Osteocyte (in vitro differentiated cells): ENCODE data around the gene FCSK. TPM values are rescaled to one million over a fixed set of nuclear protein-coding genes. Genes with fewer than 3 reads are reported as not detected.

Experiments used
- DNase-seq: peaks from one replicate; pipeline ENCODE4 v3.0.0; 2021; ENCODE audit warnings: mixed read lengths; ENCODE audit not compliant: unreplicated experiment; ENCODE audit errors: extremely low spot score
- H3K27ac Mint-ChIP-seq: one replicate; pipeline ENCODE4 v1.8.0; 2021; ENCODE audit warnings: mild to moderate bottlenecking, mixed read lengths; ENCODE audit not compliant: unreplicated experiment
- H3K27me3 Mint-ChIP-seq: one replicate; pipeline ENCODE4 v1.8.0; 2021; ENCODE audit warnings: mixed read lengths; ENCODE audit not compliant: unreplicated experiment
- H3K36me3 Mint-ChIP-seq: one replicate; pipeline ENCODE4 v1.8.0; 2021; ENCODE audit warnings: mixed read lengths; ENCODE audit not compliant: unreplicated experiment
- H3K4me1 Mint-ChIP-seq: one replicate; pipeline ENCODE4 v1.8.0; 2021; ENCODE audit warnings: mixed read lengths; ENCODE audit not compliant: unreplicated experiment
- H3K4me3 Mint-ChIP-seq: one replicate; pipeline ENCODE4 v1.8.0; 2021; ENCODE audit warnings: mild to moderate bottlenecking, moderate library complexity, mixed read lengths; ENCODE audit not compliant: unreplicated experiment
- H3K9me3 Mint-ChIP-seq: one replicate; pipeline ENCODE4 v1.8.0; 2021; ENCODE audit warnings: mixed read lengths; ENCODE audit not compliant: unreplicated experiment
- total RNA-seq: library from RNA; stranded (reverse); gene quantifications from 2 replicates; pipeline ENCODE4 v1.2.1, GENCODE V29; 2021
- TF ChIP-seq, protein P1 (sequence below): fragments of 200-600 bp; sonication (generic); IDR thresholded peaks from 2 replicates; pipeline ENCODE4 v1.5.0; 2021; ENCODE audit warnings: antibody characterized with exemption, mild to moderate bottlenecking, moderate library complexity

The FCSK gene
- total RNA-seq, 1 donor from 2014 or later: 16.8 TPM

DNA sequence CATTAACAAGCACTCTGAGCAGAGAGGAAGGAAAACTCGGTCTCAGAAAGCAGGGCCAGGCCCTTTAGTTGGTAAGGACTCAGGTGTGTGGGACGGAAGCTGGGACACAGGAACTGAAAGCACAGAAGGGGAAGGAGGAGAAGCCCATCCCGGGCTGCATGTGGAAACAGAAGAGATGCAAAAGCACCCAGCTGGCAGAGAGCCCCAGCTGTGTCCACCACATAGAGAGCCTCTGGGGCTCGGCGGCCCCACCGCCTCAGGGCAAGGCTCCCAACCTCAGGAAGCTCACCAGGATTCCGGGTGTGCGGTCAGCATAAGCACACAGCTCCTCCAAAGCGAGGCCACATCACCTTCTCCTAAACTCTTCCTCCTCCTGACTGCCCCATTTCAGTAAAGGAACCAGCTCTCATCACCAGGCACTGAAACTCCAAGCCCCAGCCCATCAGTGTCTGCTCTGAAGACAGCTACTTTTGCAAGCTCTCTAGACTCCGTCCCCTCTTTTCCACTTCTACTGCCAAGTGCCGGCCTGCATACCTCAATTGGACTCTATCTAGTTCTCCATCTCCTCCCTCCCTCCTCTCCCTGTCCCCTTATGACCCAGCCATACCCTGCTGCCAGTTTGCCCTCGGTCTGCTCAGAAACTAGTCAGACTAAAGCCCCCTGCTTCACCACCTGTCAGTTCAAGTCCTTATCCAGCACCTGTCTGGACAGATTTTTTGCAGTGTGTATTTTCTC lies 21.5 kb upstream of the FCSK start:
- DNase-seq: no peak

DNA sequence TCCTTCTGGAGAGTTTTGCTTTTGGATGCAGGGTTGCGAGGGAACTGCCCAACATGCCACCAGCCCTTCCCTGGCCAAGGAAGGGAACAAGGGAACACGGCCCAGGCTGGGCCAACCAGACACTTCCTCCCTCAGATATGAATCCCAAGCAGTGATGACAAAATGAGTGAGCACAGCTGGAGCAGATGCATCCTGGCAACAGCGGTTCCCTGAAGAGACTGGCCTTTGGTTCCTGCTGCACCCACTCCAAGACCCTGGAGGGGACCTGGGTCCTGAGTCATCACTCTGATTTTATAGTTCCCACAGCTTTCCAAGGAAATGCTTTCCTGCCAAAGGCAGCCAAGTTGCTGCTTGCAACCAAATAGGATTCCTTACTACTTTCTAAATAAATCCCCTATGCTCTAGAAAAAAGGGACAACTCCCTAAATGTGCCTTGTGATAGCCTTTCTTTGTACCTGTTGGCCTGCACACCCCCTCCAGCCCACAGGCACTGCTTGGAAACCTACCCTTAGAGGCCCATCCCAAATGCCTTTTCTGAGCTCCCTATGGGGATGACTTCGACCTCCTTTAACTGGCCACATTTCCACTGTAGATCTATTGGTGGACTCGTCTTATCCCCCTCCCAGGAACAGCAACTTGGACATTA lies 20.8 kb upstream of the FCSK start:
- peaks cover 10% of the 10 kb centered on the region for H3K36me3 Mint-ChIP-seq
- H3K27me3 Mint-ChIP-seq: no peaks in the 10 kb centered on the region
- no peak for DNase-seq
- no peaks in the 10 kb centered on the region for H3K9me3 Mint-ChIP-seq
- H3K4me1 Mint-ChIP-seq: peaks cover 83% of the 10 kb centered on the region
- peak overlapping the region; percentile 93 for H3K27ac Mint-ChIP-seq
- TF ChIP-seq, protein P1, sequence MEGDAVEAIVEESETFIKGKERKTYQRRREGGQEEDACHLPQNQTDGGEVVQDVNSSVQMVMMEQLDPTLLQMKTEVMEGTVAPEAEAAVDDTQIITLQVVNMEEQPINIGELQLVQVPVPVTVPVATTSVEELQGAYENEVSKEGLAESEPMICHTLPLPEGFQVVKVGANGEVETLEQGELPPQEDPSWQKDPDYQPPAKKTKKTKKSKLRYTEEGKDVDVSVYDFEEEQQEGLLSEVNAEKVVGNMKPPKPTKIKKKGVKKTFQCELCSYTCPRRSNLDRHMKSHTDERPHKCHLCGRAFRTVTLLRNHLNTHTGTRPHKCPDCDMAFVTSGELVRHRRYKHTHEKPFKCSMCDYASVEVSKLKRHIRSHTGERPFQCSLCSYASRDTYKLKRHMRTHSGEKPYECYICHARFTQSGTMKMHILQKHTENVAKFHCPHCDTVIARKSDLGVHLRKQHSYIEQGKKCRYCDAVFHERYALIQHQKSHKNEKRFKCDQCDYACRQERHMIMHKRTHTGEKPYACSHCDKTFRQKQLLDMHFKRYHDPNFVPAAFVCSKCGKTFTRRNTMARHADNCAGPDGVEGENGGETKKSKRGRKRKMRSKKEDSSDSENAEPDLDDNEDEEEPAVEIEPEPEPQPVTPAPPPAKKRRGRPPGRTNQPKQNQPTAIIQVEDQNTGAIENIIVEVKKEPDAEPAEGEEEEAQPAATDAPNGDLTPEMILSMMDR: no peak
- peak overlapping the region; percentile 45 for H3K4me3 Mint-ChIP-seq

More for the DNA sequence above, 21.5 kb upstream of the FCSK start:
- Mint-ChIP-seq H3K4me1 (peaks cover 86% of the 10 kb centered on the region), H3K27ac (peak overlapping the region; percentile 93), H3K36me3 (peaks cover 10% of the 10 kb centered on the region), H3K27me3 (no peaks in the 10 kb centered on the region), H3K4me3 (peak overlapping the region; percentile 58), H3K9me3 (no peaks in the 10 kb centered on the region)
- TF ChIP-seq, protein P1: no peak

DNA sequence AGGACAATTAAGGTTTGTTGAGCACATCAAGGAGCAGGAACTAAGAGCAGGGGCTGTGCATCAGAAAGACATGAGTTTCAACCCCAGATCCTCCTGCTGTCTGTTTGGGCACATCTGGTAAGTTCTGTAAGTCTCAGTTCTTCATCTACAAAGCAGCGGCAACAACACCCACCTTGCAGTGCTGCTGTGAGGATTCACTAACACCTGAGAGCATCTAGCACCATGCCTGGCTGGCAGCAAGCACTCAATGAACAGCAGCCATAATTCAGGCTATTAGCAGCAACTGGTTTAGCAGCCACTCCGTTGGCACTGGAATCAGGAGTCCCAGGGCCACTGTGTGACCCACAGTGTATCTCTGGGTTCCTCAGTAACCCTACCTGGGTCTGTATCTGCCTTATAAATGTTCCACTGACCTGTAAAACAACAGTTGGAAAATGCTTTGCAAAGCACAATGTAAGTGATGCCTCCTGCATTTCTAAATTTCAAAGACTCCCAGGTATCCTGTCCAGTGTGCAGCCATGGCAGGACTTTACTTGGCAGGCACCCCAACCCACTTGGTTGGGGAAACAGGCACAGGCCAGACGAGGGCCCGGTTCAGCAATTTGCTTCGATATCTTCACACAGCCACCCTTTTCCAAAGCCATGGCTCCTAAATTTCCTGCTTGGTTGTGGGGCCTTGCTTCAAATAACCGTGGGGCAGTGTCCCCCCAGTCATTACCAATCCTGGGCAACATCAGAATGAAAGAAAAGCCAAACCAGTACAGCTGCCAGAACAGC lies 19.7 kb upstream of the FCSK start:
- DNase-seq: no peak
- Mint-ChIP-seq H3K27me3 (no peaks in the 10 kb centered on the region), H3K9me3 (no peaks in the 10 kb centered on the region), H3K4me3 (peak overlapping the region; percentile 14), H3K36me3 (peaks cover 10% of the 10 kb centered on the region), H3K27ac (peak overlapping the region; percentile 93), H3K4me1 (peaks cover 79% of the 10 kb centered on the region)
- TF ChIP-seq, protein P1: no peak

DNA sequence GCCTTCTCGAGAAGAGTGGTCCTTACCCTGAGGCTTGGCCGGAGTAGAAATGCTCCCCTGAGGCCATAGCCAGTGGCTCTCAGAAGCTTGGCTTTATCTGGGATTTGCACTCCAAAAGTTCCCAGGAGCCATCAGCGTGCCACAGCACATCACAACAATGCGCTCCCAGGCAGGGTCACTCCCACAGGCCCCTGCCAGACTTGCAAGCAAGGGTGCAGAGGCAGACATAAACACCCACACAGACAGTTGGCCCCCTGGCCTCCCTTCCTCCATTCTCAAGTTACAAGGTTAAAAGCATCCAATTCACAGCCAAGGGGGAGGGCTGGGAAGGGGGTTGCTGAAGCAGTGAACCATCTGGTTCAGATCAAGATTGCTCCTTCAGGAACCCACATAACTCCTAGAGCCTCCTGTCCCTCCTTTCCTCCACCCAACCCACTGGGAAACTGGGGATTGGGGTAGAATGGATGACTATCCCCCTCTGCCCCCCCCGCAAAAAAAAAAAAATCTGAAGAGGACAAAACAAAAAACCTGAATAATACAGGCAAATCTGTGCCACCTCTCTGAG lies 17.3 kb upstream of the FCSK start:
- TF ChIP-seq, protein P1: no peak
- peaks cover 62% of the 10 kb centered on the region for H3K4me1 Mint-ChIP-seq
- peak; percentile 87 for DNase-seq
- H3K4me3 Mint-ChIP-seq: peak overlapping the region; percentile 99
- no peaks in the 10 kb centered on the region for H3K27me3 Mint-ChIP-seq
- H3K27ac Mint-ChIP-seq: peak overlapping the region; percentile 98
- peaks cover 10% of the 10 kb centered on the region for H3K36me3 Mint-ChIP-seq
- no peaks in the 10 kb centered on the region for H3K9me3 Mint-ChIP-seq
